ENCODE measurements around the gene COL18A1.

GRCh38 chr21:45406801-45407628 is 2.0 kb downstream of the COL18A1 start:
- TF ChIP-seq PKNOX1 (IDR thresholded peaks at IDR 0.05): no peak
- no peak for TF ChIP-seq BHLHE40 (IDR thresholded peaks at IDR 0.05; ENCODE audit: borderline replicate concordance)
- no peak for TF ChIP-seq SUZ12 (IDR thresholded peaks at IDR 0.05)
- no peak for TF ChIP-seq ARNT (IDR thresholded peaks at IDR 0.05)
- no peak for TF ChIP-seq NFRKB (IDR thresholded peaks at IDR 0.05)
- TF ChIP-seq ELF4 (IDR thresholded peaks at IDR 0.05): no peak
- TF ChIP-seq FOXM1 (IDR thresholded peaks at IDR 0.05; ENCODE audit: borderline replicate concordance): no peak
- TF ChIP-seq FOXK2 (IDR thresholded peaks at IDR 0.05): no peak
- no peak for TF ChIP-seq SP1 (IDR thresholded peaks at IDR 0.05)
- TF ChIP-seq CTBP1 (IDR thresholded peaks at IDR 0.05; ENCODE audit: borderline replicate concordance): no peak
- no peak for TF ChIP-seq FOXA1 (IDR thresholded peaks at IDR 0.05)
- no peak for TF ChIP-seq HDGF (IDR thresholded peaks at IDR 0.05; ENCODE audit: borderline replicate concordance)

Data from HEK293T (cell line).